ENCODE measurements around the gene CAPZB.
"Not testable (repeated sequence)": the region's sequence is repeated elsewhere in the genome, so short reads cannot be mapped to it uniquely, and the experiment has no call there.

The CAPZB gene

DNA sequence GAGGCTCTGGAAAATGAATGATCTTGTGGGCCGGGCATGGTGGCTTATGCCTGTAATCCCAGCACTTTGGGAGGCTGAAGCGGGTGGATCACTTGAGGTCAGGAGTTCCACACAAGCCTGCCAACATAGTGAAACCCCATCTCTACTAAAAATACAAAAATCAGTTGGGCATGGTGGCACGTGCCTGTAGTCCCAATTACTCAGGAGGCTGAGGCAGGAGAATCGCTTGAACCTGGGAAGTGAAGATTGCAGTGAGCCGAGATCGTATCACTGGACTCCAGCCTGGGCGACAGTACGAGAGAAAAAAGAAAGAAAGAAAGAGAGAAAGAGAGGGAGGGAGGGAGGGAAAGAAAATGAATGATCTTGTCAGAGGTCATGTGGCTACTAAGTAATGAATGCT is 24.3 kb upstream of the CAPZB start:
- not testable (repeated sequence) for H3K9me3 Mint-ChIP-seq; H3K27me3 Mint-ChIP-seq; H3K36me3 Mint-ChIP-seq (ENCODE audit: low read depth); H3K27ac Mint-ChIP-seq; H3K4me3 Mint-ChIP-seq
- H3K4me1 Mint-ChIP-seq (ENCODE audit: low read depth): peaks cover 65% of the 10 kb centered on the region

DNA sequence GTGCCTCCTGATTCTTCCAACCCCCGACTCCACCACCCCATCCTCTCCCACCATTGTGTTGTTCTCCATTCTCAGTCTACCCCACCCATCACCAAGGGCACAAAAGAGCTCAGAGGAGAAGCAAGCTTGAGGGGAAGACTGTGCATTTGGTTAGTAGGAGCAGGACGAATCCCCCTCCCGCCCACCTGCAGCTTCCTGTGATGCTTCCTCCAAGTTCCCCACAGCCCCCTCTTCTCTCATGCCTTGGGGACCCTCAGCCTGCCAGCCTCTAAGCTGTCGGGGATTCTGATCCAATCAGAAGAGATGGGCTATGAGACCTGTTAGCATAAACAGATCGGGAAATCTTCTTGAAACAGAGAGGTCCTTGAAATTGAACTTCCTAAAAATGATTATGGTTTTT is 22.2 kb upstream of the CAPZB start:
- Mint-ChIP-seq H3K27ac (no peak overlapping the region), H3K9me3 (no peaks in the 10 kb centered on the region), H3K36me3 (ENCODE audit: low read depth) (no peaks in the 10 kb centered on the region), H3K27me3 (no peaks in the 10 kb centered on the region), H3K4me3 (no peak overlapping the region), H3K4me1 (ENCODE audit: low read depth) (peaks cover 66% of the 10 kb centered on the region)

DNA sequence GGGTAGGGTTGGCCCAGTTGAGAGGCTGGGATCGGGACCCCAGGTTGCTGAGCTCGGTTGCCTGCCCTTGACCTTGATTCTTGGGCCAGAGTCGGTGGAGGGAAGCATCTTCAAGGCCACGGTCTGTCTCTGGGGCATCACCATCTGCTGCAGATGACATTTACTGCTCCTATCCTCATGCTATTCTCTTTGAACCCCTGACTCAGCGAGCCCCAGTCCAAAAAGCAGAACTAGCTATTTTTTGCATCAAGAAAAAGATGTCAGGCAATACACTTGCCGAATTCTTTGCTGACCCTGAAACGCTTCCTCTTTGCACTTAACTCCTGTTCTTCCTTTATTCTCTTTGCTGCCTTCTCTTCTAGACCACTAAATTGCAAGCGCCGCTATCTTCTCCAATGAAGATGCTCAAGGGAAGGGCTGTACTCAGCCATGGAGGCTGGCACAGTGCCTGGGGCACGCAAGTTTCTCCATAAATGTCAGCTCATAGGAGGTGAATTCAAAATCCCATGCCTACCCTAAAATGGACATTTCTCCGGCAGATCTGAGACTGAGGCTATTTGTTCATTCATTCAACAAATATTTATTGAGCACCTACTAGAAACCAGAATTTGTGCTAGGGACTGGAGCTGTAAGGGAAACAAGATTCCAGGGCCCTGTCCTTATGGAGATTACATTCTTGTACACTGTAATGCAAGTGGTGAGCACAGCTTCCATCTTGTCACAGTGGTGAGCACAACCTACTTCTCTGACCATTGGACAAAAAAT is 20.5 kb upstream of the CAPZB start:
- H3K9me3 Mint-ChIP-seq: no peaks in the 10 kb centered on the region
- H3K4me1 Mint-ChIP-seq (ENCODE audit: low read depth): peaks cover 57% of the 10 kb centered on the region
- H3K36me3 Mint-ChIP-seq (ENCODE audit: low read depth): no peaks in the 10 kb centered on the region
- no peaks in the 10 kb centered on the region for H3K27me3 Mint-ChIP-seq
- H3K27ac Mint-ChIP-seq: no peak overlapping the region
- no peak overlapping the region for H3K4me3 Mint-ChIP-seq

DNA sequence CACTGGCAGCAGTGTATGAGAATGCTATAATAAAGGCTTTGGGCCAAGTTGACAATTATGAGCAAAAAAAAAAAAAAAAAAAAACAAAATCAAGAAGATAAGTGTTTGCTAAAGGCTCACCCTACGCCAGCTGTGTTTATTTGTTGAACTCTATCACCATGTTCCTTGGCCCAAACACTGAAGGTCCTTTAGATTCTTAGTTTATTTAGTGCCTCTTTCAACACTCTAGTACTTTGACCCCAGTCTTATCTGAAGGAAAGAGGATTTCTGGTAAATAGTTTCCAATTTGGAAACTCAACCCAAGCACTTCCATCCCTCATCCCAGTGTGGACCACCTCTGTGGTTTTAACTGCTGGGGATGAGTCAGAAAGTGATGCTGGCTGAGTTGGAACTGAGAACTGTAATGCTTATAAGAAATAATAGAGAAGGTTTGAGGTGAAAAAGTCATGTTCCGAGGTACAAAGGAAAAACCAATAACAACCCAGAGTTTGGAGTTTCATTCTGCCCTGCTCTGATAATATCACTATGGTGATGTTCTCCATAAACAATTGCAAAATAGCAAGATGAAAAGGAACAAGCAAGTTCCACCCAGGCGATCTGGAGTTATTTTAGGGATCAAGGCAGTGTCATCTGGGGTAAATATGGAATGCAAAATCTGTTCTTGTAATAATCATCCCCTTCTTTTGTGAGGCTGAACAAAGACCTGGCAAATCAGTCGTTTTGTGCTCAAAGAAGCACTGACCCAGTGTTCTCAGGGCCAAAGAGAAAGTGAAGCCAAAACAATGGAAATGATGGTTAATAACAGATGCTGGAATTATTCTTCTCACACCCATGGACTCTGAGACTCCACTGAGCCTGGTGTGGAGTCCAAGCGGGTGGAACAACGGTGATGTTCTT is 19.7 kb upstream of the CAPZB start:
- Mint-ChIP-seq H3K4me3 (no peak overlapping the region), H3K4me1 (ENCODE audit: low read depth) (peaks cover 54% of the 10 kb centered on the region), H3K27ac (peak overlapping the region; percentile 58)

DNA sequence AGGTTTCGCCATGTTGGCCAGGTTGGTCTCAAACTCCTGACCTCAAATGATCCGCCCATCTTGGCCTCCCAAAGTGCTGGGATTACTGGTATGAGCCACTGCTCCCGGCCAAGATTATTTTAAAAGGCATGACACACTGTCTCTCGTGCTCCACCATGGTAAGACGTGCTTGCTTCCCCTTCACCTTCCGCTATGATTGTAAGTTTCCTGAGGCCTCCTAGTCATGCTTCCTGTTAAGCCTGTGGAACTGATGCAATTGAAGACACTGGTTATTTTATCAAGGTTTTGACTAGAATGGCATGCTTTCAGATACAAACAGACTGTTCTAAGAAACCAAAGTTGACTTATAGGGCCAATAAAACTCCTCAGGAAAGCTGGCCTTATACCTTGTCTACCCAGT is 16.9 kb upstream of the CAPZB start:
- not testable (repeated sequence) for H3K4me3 Mint-ChIP-seq; H3K36me3 Mint-ChIP-seq (ENCODE audit: low read depth); H3K9me3 Mint-ChIP-seq; H3K27me3 Mint-ChIP-seq
- H3K4me1 Mint-ChIP-seq (ENCODE audit: low read depth): peaks cover 33% of the 10 kb centered on the region
- H3K27ac Mint-ChIP-seq: peak overlapping the region; percentile 53

More for the DNA sequence above, 19.7 kb upstream of the CAPZB start:
- no peaks in the 10 kb centered on the region for H3K36me3 Mint-ChIP-seq (ENCODE audit: low read depth)
- no peaks in the 10 kb centered on the region for H3K27me3 Mint-ChIP-seq
- no peaks in the 10 kb centered on the region for H3K9me3 Mint-ChIP-seq

DNA sequence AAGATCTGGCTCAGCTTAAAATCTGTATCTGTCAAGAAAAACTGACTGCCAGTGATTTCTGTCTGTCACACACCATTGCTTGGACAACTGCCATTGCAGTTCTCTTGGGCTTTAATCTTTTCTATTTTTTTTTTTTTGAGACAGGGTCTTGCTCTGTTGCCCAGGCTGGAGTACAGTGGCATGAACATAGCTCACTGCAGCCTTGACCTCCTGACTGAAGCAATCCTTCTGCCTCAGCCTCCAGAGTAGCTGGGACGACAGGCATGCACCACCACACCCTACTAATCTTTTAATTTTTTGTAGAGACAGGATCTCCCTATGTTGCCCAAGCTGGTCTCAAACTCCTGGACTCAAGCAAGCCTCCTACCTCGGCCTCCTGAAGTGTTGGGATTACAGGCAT is 14.5 kb upstream of the CAPZB start:
- not testable (repeated sequence) for H3K4me3 Mint-ChIP-seq; H3K36me3 Mint-ChIP-seq (ENCODE audit: low read depth); H3K9me3 Mint-ChIP-seq; H3K27ac Mint-ChIP-seq; H3K27me3 Mint-ChIP-seq
- H3K4me1 Mint-ChIP-seq (ENCODE audit: low read depth): peaks cover 31% of the 10 kb centered on the region

DNA sequence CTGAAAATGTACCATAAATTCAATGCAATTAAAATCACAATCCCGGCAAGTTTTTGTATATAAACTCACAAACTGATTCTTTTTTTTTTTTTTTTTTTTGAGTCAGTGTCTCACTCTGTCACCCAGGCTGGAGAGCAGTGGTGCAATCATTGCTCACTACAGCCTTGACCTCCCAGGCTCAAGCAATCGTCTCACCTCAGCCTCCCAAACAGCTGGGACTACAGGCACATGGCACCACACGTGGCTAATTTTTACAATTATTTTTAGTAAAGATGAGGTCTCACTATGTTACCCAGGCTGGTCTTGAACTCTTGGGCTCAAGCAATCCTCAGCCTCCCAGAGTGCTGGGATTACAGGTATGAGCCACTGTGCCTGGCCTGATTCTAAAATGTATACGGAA is 12.1 kb upstream of the CAPZB start:
- not testable (repeated sequence) for H3K4me3 Mint-ChIP-seq; H3K27ac Mint-ChIP-seq; H3K36me3 Mint-ChIP-seq (ENCODE audit: low read depth)

DNA sequence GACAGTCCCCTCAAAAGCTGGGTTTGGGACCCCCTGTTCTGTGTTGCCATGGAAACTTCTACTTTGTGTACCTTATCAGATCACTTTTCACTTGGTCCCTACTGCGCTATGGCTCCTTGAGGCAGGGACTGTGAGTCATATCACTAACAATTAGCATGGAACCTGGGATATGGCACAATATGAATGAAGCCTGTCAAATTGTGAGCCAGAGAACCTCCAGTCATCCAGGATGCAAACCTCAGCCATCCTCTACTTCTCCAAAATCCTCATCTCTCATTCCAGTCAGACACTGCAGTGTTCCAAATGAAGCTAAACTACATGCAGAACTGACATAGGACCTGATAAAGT is 11.2 kb upstream of the CAPZB start:
- no peaks in the 10 kb centered on the region for H3K27me3 Mint-ChIP-seq
- peaks cover 24% of the 10 kb centered on the region for H3K4me1 Mint-ChIP-seq (ENCODE audit: low read depth)
- no peaks in the 10 kb centered on the region for H3K9me3 Mint-ChIP-seq
- H3K27ac Mint-ChIP-seq: no peak overlapping the region
- no peaks in the 10 kb centered on the region for H3K36me3 Mint-ChIP-seq (ENCODE audit: low read depth)
- no peak overlapping the region for H3K4me3 Mint-ChIP-seq

More for the DNA sequence above, 12.1 kb upstream of the CAPZB start:
- H3K27me3 Mint-ChIP-seq, H3K9me3 Mint-ChIP-seq: not testable (repeated sequence)
- peaks cover 23% of the 10 kb centered on the region for H3K4me1 Mint-ChIP-seq (ENCODE audit: low read depth)

DNA sequence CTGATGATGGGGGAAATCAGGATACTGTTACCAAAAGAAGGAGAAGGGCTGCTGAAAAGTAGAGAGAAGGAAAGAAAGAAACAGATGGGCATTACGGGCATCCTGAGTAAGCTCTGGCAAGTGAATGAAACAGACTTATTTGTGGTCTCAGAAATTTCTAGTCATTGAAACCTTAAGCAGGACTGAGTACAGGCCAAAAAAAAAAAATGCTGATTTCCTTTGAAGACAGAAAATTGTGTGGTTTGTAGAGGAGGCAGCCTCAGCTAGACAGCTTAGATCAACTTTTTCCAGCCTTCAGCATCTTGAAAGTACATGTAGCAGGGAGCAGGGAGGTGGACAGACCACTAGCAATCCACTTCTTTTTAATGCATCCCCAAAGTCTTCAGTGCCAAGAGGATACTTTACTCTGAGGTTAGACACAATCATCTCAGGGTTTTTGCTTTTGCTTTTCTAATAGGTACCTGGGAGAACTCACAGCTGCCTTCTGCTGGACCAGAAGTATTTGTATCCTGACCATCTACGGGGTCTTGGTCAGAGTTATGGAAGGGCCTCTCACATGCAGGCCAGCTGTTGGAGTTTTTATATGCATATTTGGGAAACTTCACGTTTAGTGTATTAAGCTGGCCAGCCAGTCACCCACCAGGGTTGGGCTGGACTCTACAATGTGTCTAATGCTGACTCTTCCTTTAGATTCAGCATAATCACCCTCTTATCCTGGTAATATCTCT is 10.6 kb upstream of the CAPZB start:
- H3K27me3 Mint-ChIP-seq: no peaks in the 10 kb centered on the region
- H3K27ac Mint-ChIP-seq: peak overlapping the region; percentile 83
- H3K4me1 Mint-ChIP-seq (ENCODE audit: low read depth): peaks cover 24% of the 10 kb centered on the region
- H3K4me3 Mint-ChIP-seq: peak overlapping the region; percentile 6
- H3K36me3 Mint-ChIP-seq (ENCODE audit: low read depth): no peaks in the 10 kb centered on the region
- no peaks in the 10 kb centered on the region for H3K9me3 Mint-ChIP-seq

DNA sequence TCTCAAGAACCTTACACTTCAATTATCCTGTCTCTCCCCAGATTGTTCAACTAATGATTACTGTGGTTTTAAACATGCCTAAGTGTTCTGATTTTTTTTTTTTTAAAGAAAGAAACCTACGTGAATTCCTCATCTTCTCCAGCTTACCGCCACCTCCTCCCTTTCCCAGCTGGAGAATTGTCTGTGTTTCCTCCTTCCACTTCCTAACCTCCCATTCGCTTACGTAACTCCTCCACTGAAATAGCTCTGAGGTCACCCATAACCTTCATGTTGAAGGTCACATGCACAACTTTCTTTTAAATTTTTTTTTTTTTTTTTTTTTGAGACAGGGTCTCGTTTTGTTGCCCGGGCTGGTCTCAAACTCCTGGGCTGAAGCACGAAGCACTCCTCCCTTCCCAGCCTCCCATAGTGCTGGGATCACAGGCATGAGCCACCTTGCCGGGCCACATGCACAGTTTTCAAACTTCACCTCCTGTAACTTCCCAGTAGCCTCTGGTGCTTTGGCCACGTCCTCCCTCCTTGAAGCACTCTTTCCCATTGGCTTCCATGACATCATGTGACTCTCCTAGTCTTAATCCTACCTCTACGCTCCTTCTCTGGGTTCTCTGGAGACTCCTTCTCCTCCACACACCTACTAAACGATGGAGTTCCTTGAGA is 9.8 kb upstream of the CAPZB start:
- Mint-ChIP-seq H3K4me1 (ENCODE audit: low read depth) (peaks cover 24% of the 10 kb centered on the region), H3K27me3 (no peaks in the 10 kb centered on the region), H3K4me3 (peak overlapping the region; percentile 6), H3K27ac (peak overlapping the region; percentile 83), H3K9me3 (no peaks in the 10 kb centered on the region), H3K36me3 (ENCODE audit: low read depth) (no peaks in the 10 kb centered on the region)

DNA sequence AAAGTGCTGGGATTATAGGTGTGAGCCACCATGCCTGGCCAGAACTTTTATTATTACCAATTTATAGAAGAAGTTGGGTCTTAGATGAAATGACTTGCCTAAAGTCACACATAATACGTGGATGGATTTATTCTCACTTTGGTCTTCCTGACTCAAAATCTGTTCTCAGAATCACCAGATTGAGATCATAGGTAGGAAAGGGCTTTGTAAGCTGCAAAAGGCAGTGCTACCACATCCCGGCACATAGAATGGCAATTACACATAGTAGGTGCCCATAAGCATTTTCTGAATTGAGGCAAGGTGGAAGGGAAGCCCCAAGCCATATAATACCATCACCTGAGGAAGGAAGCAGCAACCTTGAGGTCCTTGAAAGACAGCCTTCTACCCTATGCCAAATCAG is 8.2 kb upstream of the CAPZB start:
- peaks cover 25% of the 10 kb centered on the region for H3K4me1 Mint-ChIP-seq (ENCODE audit: low read depth)
- no peaks in the 10 kb centered on the region for H3K36me3 Mint-ChIP-seq (ENCODE audit: low read depth)
- H3K27me3 Mint-ChIP-seq: no peaks in the 10 kb centered on the region
- no peak overlapping the region for H3K27ac Mint-ChIP-seq
- no peaks in the 10 kb centered on the region for H3K9me3 Mint-ChIP-seq
- no peak overlapping the region for H3K4me3 Mint-ChIP-seq

DNA sequence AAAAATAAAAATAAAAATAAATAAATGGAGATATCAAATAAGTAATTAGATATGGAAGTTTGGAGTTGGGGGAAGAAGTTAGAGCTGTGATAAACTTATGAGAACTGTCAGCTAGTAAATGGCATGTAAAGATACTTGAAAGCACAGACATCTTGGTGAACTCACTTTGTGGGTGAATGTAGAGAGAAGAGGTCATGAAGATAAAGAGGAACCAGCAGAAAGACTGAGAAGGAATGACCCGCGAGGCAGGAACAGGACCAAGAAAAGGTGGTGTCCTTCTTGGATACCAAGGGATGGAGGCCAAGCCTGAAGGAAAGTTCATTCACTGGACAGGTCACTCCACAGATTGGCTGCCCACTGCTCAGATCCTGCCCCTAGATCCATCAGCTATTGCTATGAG is 4.7 kb upstream of the CAPZB start:
- Mint-ChIP-seq H3K4me3 (no peak overlapping the region), H3K4me1 (ENCODE audit: low read depth) (peaks cover 32% of the 10 kb centered on the region), H3K9me3 (no peaks in the 10 kb centered on the region), H3K36me3 (ENCODE audit: low read depth) (peaks cover 3% of the 10 kb centered on the region), H3K27me3 (no peaks in the 10 kb centered on the region), H3K27ac (no peak overlapping the region)

DNA sequence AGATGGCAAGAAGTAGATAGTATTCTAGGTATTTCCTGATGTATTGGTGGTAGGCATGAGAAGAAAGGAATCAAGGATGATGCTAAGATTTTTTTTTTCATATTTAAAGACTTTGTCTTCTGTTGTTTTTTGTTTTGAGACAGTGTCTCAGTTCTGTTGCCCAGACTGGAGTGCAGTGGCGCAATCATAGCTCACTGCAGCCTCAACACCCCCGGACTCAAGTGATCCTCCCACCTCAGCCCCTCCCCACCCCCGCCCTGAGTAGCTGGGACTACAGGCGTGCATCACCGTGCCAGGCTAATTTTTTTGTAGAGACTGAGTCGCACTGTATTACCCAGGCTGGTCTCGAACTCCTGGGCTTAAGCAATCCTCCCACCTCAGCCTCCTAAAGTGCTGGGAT is 2.8 kb upstream of the CAPZB start:
- Mint-ChIP-seq H3K27me3 (no peaks in the 10 kb centered on the region), H3K9me3 (no peaks in the 10 kb centered on the region), H3K36me3 (ENCODE audit: low read depth) (peaks cover 13% of the 10 kb centered on the region), H3K27ac (peak overlapping the region; percentile 34), H3K4me3 (no peak overlapping the region), H3K4me1 (ENCODE audit: low read depth) (peaks cover 41% of the 10 kb centered on the region)

DNA sequence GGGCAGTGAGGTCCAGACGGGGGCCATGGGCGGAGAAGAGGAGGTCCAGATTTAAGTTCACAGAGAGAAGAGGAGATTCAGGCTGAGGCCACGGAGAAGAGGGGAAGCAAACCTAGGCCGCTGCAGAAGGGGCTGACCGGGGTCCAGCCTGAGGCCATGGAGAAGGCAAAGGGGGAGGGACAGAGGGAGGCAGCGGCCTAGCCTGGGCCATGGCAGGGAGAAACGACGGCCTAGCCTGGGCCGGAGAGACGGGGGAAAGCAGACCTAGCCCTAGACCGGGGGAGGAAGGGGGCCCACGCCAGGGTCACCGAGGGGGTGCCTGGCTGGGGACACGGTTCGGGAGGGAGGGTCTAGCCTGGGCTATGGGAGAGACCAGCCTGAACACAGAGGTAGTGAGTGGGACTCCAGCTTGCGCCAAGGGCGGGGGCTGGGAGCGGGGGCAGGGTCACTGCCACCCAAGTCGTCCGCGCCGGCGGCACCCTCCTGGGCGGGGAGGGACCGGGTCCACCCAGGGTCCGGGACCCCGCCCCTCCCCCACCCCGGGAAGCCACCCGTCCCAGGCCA is 459 bp downstream of the CAPZB start:
- Mint-ChIP-seq H3K9me3 (no peaks in the 10 kb centered on the region), H3K4me3 (peak overlapping the region; percentile 94), H3K27ac (peak overlapping the region; percentile 91), H3K4me1 (ENCODE audit: low read depth) (peaks cover 66% of the 10 kb centered on the region), H3K36me3 (ENCODE audit: low read depth) (peaks cover 17% of the 10 kb centered on the region), H3K27me3 (no peaks in the 10 kb centered on the region)

All from stimulated activated naive CD8-positive, alpha-beta T cell treated with anti-CD3 and anti-CD28 coated beads, Interleukin-15, Interleukin-2, amounts not matched to agents 100 ng/mL and 50 ng/mL, for 24 hours (primary cell).